GM19193 (cell line): ENCODE measurements around the gene RRAGB.

Source experiments
- POLR2A ChIP-seq: IDR thresholded peaks from 4 replicates; pipeline ENCODE4 v1.6.1; 2011; ENCODE audit not compliant: insufficient read depth, insufficient read length; ENCODE audit errors: extremely low read depth

RRAGB gene

DNA sequence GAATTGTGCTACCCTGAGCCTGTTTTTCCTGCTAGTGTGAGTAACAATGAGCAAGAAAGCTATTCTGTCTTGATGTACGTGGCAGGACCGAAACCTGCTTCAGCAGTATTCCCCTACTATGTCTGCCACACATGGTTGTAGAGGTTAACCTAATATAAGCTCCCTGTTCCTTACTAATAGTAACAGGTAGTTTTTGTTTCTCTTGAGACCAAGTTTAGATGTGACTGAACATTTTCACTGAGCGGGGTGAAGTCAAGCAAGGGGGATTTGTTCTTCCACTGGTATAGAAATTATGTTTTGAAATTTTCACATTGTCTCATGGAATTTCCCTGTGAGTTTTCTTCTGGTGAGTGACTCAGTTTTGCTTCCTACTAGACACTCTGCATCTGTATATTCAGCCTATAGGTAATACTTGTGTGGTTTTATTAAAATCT is 37.3 kb downstream of the RRAGB start:
- TF ChIP-seq POLR2A, result no peak

DNA sequence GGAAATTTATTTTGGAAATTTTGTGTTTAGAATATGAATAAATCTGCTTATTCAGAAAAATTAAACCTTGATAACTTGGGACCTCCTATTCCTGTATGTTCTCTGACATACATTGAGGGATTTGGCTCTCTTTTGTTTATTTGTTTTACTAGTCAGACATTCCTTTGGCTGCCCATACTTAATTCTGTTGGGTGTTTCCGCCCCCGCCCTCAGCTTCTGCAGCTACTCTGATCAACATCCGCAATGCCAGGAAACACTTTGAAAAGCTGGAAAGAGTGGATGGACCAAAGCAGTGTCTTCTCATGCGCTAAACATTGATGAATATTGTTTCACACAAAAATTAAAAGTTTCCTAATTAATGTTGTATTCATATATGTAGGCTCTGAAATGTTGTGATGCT is 40.5 kb downstream of the RRAGB start:
- no peak for TF ChIP-seq POLR2A

DNA sequence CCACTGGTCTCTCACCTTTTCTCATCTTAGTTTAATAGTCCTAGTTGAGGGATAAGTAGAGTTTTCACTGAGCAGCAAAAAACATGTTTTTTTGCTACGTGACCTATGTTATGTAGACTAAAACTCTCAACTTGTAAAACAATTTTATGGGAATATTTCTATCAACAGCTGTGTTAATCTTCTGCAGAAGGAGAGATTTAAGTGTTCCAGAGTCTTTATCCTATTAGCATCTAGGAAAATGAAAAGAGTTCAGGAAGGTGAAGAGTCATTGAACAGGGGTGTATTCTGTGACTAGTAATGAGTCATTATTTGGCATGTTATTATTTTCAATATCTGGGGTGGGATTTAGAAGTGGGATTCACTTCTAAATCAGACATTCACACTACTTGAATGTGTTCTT is 41.9 kb downstream of the RRAGB start:
- no peak for TF ChIP-seq POLR2A

DNA sequence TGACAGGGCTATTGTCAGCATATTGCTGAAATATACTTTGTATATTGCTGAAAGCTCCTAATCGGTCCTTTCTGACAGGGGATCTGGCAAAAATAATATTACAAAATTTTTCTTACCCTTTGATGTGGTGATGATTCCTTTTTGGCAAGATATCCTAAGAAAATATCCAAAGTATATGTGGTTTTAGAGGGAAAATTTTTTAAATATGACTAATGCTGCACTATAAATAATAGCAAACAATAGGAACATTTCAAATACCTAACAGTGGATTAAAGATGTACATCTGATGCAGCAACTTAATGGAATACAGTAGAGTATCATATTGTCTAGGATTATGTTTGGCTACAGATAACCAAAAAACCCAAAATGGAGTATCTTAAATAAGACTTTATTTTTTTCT is 49.6 kb downstream of the RRAGB start:
- no peak for TF ChIP-seq POLR2A

DNA sequence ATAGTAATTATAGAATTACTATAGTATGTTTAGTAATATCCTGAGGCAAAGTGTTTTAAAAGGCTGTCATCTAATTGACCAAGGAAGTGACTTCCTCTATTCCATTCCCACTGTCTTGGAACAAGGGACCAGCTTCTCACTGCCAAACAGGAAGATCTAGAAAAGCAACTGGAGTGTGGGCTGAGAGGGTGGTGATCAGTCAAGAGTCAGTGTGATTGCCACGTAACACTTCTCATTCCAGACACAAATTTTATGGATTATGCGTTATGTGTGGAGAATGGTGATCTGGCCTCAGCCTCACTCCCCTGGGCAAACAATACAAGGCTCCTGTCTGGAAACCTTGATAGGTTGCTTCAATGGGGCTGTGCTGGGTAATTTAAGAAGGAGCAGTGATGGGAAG is 60.0 kb downstream of the RRAGB start:
- TF ChIP-seq POLR2A, result no peak

DNA sequence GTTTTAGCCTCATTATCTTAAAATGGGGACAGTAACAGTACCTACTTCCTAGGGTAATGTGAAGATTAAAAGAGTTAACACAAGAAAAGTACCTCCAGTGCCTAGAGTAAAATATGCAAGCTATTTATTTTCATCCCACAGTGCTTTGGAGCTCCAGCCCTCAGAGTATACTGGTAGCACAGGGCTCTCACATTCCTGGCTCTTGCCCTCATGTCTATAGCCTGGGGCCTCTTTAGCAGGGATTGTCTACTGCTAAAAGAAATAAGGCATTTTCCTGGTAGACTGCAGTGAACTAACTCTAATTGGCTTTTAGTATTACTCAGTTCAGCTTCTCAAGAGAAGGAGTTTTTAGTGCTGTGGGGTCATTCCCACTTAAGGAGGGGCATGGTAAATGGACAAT is 60.8 kb downstream of the RRAGB start:
- no peak for TF ChIP-seq POLR2A

DNA sequence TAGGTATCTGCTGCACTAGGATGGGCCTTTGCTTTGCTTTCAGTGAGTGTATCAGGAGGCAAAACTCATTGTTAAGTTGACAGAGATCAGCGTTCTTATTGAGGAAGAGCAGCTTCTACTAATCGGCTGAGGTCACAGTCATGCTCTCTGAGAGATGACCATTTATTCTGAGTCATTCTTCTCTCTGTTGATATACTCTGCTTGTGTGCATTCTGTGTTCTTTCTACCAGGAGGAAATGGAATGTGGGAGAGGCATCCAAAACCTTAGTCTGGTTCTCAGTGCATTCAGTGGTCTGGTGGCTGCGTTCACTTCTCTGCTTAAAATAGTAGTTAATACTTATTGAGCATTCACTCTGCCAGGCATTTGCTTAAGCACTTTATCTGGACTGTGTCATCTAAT is 66.2 kb downstream of the RRAGB start:
- TF ChIP-seq POLR2A, result no peak

DNA sequence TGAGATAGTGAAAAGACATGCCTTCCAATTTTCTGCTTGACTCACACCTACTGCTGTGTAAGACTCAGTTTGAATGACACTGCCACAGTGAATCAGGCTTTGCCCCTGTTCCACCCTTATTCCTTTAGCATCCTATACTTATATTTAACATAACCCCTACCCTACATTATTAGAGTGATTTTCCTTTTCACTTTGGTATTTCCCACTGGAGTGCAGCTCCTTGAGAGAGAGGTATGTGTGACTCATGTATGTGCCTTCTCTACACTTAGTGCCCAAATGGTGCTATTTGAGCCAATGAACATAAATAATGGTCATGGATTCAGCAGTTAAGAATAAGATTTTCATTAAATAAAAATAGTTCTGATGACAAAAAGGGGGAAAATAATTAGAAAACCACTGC is 69.5 kb downstream of the RRAGB start:
- no peak for TF ChIP-seq POLR2A

DNA sequence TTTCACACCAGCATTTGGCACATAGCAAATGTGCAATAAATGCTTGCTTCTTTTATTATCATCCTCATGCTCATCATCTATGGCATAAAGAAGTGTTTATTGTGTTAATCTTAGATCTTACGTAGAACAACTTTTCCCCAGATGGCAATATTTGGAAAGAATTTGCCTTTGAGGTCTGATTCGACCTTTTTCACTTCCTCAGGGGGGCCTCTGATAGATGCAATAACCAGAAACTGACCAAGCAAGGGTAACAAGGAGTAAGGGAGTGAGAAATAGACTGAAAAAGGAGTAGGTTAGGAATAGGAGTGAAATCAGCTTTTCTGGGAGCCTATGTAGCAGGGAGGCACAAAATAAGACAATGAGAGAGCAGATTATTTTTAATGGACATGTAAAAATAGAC is 70.2 kb downstream of the RRAGB start:
- TF ChIP-seq POLR2A, result no peak

DNA sequence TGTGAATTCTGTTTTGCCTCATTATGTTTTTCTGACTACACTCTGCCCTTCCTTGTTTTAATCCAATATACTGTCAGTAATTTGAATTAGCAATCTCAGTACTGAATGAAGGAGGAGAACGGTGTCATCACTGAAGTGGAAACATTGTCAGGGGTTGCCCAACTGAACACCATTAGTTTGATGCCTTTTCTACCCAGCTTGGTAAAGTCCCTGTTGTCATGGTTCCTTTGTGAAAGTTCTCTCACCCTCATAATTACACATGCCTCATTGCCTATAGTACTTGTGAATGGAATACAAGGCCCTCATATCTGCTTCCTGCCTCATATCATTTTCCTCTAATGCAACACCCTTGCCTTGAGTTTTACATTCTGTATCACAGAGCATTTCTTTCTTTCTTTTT is 76.9 kb downstream of the RRAGB start:
- TF ChIP-seq POLR2A, result no peak

DNA sequence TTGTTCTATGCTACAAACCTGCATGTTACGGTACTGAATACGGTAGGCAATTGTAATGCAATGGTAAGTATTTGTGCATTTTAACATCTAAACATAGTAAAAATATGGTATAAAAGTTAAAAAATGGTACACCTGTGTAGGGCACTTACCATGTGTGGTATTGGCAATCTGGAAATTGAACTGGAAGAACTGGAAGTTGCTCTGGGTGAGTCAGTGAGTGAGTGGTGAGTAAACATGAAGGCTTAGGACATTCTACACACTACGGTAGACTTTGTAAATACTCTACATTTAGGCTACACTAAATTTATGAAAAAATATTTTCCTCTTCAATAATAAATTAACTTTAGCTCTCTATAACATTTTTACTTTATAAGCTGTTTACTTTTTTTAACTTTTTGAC is 78.9 kb downstream of the RRAGB start:
- TF ChIP-seq POLR2A, result no peak

DNA sequence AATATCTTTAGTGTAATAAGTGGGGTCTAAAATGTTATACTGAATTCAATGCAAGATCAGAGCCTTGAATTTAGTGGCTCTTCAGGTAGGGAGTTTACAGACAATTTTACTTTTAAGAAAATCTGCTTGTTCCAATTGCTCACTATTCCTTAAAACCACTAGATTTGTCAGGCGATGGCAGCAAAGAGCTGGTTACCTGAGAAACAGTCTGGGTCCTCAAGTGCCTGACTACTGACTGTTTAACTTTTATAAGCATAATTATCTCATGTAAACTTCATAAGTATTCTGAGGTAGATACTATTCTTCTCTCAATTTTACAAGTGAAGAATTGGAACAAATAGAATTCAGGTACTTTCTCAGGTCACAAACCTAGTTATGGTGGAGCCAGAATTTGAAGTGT is 84.3 kb downstream of the RRAGB start:
- no peak for TF ChIP-seq POLR2A
